ENCODE measurements around the gene GOLT1B.
"Not testable (repeated sequence)": the region's sequence is repeated elsewhere in the genome, so short reads cannot be mapped to it uniquely, and the experiment has no call there.

The GOLT1B gene

GRCh38 chr12:21501258-21502163 is at the start of gene GOLT1B, which contains the start of gene RECQL:
GOLT1B (plus strand) TSS chr12:21501789; CDS start chr12:21501924, 135 bp downstream.
RECQL (minus strand) TSS chr12:21501635; CDS start chr12:21499570, 2,065 bp downstream.
- peak; percentile 89 for DNase-seq

GRCh38 chr12:21453312-21453852 is 48.2 kb upstream of the GOLT1B start:
- no peak for DNase-seq

- DNase-seq = peak; percentile 36
Observed at GRCh38 chr12:21456291-21456780, 45.3 kb upstream of the GOLT1B start.

GRCh38 chr12:21459474-21459873 is 42.1 kb upstream of the GOLT1B start:
- DNase-seq = no peak

GRCh38 chr12:21467334-21467733 is 34.3 kb upstream of the GOLT1B start:
- not testable (repeated sequence) for DNase-seq

- DNase-seq = no peak
Observed at GRCh38 chr12:21471294-21471693, 30.3 kb upstream of the GOLT1B start.

GRCh38 chr12:21472197-21472823 is 29.3 kb upstream of the GOLT1B start:
- DNase-seq = no peak

GRCh38 chr12:21475552-21475951 is 26.0 kb upstream of the GOLT1B start:
- no peak for DNase-seq

- DNase-seq = no peak
Observed at GRCh38 chr12:21476949-21477348, 24.6 kb upstream of the GOLT1B start.

- DNase-seq = no peak
Observed at GRCh38 chr12:21478756-21479455, 22.7 kb upstream of the GOLT1B start.

GRCh38 chr12:21483531-21483930 is 18.1 kb upstream of the GOLT1B start:
- DNase-seq = no peak

- DNase-seq = no peak
Observed at GRCh38 chr12:21485998-21486397, 15.6 kb upstream of the GOLT1B start.

GRCh38 chr12:21499765-21500164 is 1.8 kb upstream of the GOLT1B start:
- DNase-seq = no peak

- DNase-seq = no peak
Observed at GRCh38 chr12:21500786-21501257, 767 bp upstream of the GOLT1B start.

GRCh38 chr12:21502164-21502496 is 541 bp downstream of the GOLT1B start:
- no peak for DNase-seq

- no peak for DNase-seq
Observed at GRCh38 chr12:21502872-21503271, 1.3 kb downstream of the GOLT1B start.

- no peak for DNase-seq
Observed at GRCh38 chr12:21505888-21506287, 4.3 kb downstream of the GOLT1B start.

GRCh38 chr12:21507849-21508248 is 6.3 kb downstream of the GOLT1B start:
- no peak for DNase-seq

- no peak for DNase-seq
Observed at GRCh38 chr12:21509768-21510167, 8.2 kb downstream of the GOLT1B start.

- no peak for DNase-seq
Observed at GRCh38 chr12:21516281-21516680, 14.7 kb downstream of the GOLT1B start.

GRCh38 chr12:21518451-21518850 is 16.9 kb downstream of the GOLT1B start:
- no peak for DNase-seq

GRCh38 chr12:21521541-21521940 is 20.0 kb downstream of the GOLT1B start:
- no peak for DNase-seq

GRCh38 chr12:21523148-21523547 is 21.6 kb downstream of the GOLT1B start:
- no peak for DNase-seq

All from stimulated activated CD8-positive, alpha-beta memory T cell treated with anti-CD3 and anti-CD28 coated beads, Interleukin-4, amount 100 ng/mL, for 48 hours (primary cell).